PC-3 (cell line): ENCODE data around the gene GJD3.
"Not testable (repeated sequence)": the region's sequence is repeated elsewhere in the genome, so short reads cannot be mapped to it uniquely, and the experiment has no call there.

Experiments used
- EZH2phosphoT487 ChIP-seq: fragments of 300-600 bp; sonication (generic); IDR thresholded peaks from 2 replicates; pipeline ENCODE4 v1.6.1; 2018; ENCODE audit warnings: mild to moderate bottlenecking, antibody characterized with exemption, low read length, borderline replicate concordance
- TF ChIP-seq, protein P1 (sequence below): fragments of 300-600 bp; sonication (generic); conservative IDR thresholded peaks from 2 replicates; pipeline ENCODE4 v1.5.1; 2017; ENCODE audit warnings: antibody characterized with exemption, low read depth, mild to moderate bottlenecking, low read length

DNA sequence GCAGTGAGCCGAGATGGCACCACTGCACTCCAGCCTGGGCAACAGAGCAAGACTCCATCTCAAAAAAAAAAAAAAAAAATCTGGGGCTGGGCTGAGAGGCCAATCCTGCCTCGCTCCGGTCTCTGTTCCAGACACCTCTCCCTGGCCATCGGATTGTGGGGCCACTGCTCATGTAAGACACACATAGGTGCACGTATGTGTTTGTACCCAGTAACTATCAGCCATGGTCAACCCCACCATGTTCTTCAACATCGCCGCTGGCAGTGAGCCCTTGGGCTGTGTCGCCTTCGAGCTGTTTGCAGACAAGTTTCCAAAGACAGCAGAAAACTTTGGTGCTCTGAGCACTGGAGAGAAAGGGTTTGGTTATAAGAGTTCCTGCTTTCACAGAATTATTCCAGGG, 3.2 kb upstream of the GJD3 start:
- TF ChIP-seq, protein P1, sequence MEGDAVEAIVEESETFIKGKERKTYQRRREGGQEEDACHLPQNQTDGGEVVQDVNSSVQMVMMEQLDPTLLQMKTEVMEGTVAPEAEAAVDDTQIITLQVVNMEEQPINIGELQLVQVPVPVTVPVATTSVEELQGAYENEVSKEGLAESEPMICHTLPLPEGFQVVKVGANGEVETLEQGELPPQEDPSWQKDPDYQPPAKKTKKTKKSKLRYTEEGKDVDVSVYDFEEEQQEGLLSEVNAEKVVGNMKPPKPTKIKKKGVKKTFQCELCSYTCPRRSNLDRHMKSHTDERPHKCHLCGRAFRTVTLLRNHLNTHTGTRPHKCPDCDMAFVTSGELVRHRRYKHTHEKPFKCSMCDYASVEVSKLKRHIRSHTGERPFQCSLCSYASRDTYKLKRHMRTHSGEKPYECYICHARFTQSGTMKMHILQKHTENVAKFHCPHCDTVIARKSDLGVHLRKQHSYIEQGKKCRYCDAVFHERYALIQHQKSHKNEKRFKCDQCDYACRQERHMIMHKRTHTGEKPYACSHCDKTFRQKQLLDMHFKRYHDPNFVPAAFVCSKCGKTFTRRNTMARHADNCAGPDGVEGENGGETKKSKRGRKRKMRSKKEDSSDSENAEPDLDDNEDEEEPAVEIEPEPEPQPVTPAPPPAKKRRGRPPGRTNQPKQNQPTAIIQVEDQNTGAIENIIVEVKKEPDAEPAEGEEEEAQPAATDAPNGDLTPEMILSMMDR, result not testable (repeated sequence)
- TF ChIP-seq EZH2phosphoT487, result not testable (repeated sequence)
